OCI-M1 (cell line): ENCODE results near the gene HIPK2.

Experiments used
- DNase-seq: peaks from one replicate; lab custom pipeline; 2025; lab: John Stamatoyannopoulos, UW

The HIPK2 gene

GRCh38 chr7:139783647-139784385 lies 6.0 kb upstream of the HIPK2 start:
- peak; percentile 86 for DNase-seq

GRCh38 chr7:139782932-139783331 lies 5.1 kb upstream of the HIPK2 start:
- peak; percentile 29 for DNase-seq

GRCh38 chr7:139777133-139777891 lies 486 bp downstream of the HIPK2 start:
- peak; percentile 8 for DNase-seq

GRCh38 chr7:139776486-139777132 lies 1.2 kb downstream of the HIPK2 start:
- peak; percentile 55 for DNase-seq

- peak; percentile 85 for DNase-seq
These were observed 1.9 kb downstream of the HIPK2 start for GRCh38 chr7:139775829-139776266.

- no peak for DNase-seq
These were observed 3.4 kb downstream of the HIPK2 start for GRCh38 chr7:139774376-139774775.

- DNase-seq, result no peak
These were observed 4.4 kb downstream of the HIPK2 start for GRCh38 chr7:139773371-139773770.

GRCh38 chr7:139772873-139773272 lies 4.9 kb downstream of the HIPK2 start:
- DNase-seq, result no peak

- no peak for DNase-seq
These were observed 5.7 kb downstream of the HIPK2 start for GRCh38 chr7:139772115-139772514.

- DNase-seq, result no peak
These were observed 6.5 kb downstream of the HIPK2 start for GRCh38 chr7:139771001-139771956.

- no peak for DNase-seq
These were observed 8.0 kb downstream of the HIPK2 start for GRCh38 chr7:139769761-139770160.

- DNase-seq, result no peak
These were observed 8.7 kb downstream of the HIPK2 start for GRCh38 chr7:139769066-139769465.

GRCh38 chr7:139768249-139768824 lies 9.5 kb downstream of the HIPK2 start:
- no peak for DNase-seq

- DNase-seq, result no peak
These were observed 10.2 kb downstream of the HIPK2 start for GRCh38 chr7:139767561-139767982.

- DNase-seq, result no peak
These were observed 12.7 kb downstream of the HIPK2 start for GRCh38 chr7:139765143-139765542.

GRCh38 chr7:139763330-139763729 lies 14.5 kb downstream of the HIPK2 start:
- DNase-seq, result no peak

- DNase-seq, result no peak
These were observed 14.9 kb downstream of the HIPK2 start for GRCh38 chr7:139762886-139763285.

- DNase-seq, result no peak
These were observed 19.4 kb downstream of the HIPK2 start for GRCh38 chr7:139758388-139758787.

- DNase-seq, result no peak
These were observed 19.8 kb downstream of the HIPK2 start for GRCh38 chr7:139757968-139758367.

- no peak for DNase-seq
These were observed 24.1 kb downstream of the HIPK2 start for GRCh38 chr7:139753693-139754111.

- DNase-seq, result no peak
These were observed 24.6 kb downstream of the HIPK2 start for GRCh38 chr7:139753081-139753692.
